Islet of Langerhans (tissue), 1 donor: Measurements from ENCODE around the gene ITPKA.
"Not testable (repeated sequence)": the region's sequence is repeated elsewhere in the genome, so short reads cannot be mapped to it uniquely, and the experiment has no call there.

Source experiments
- FAIRE-seq: peaks from one replicate; lab custom pipeline; 2011; peaks lifted over from hg19 to GRCh38; lab: Jason Lieb, UNC

The ITPKA gene

DNA sequence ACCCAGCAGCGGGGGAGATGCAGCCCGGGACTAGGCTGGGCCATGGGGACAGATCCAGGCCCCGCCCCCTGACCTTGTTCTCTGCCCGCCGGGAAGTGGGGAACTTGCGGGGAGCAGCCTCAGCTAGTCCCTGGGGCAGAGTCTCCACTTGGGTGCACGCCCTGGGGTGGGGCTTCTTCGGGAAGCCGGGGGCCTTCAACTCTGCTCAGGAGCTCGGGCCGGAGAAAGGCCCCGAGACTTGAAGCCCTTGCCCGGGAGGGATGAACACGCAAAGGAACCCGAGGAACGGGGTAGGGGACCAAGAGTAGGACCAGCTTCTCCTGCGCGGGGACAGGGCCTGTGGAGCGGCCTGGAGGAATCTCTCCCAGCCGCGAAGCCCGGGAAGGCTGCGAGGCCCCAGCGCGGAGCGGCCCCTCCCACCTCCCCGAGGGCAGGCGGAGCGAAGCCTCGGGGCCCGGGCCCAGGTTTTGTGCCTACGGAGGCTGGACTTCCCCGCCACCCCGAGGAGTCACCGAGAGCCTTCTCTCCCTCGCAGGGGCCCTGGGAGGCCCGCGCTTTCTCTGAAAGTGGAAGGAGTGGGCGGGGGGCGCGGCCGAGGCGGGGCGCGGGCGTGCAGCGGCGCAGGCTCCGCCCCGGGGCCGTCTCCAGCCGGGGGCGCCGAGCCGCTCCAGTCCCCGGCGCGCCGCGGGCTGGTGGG is at the start of gene ITPKA:
Gene ITPKA (plus strand): TSS at position 670 of the 697 bp plus-strand sequence. CDS start 54 bp downstream, outside the sequence.
- FAIRE-seq = no peak

- FAIRE-seq = no peak
Measured at GRCh38 chr15:41445399-41445798, 48.3 kb upstream of the ITPKA start.

GRCh38 chr15:41462084-41462795 is 31.4 kb upstream of the ITPKA start:
- no peak for FAIRE-seq

- FAIRE-seq = no peak
Measured at GRCh38 chr15:41464889-41465580, 28.6 kb upstream of the ITPKA start.

DNA sequence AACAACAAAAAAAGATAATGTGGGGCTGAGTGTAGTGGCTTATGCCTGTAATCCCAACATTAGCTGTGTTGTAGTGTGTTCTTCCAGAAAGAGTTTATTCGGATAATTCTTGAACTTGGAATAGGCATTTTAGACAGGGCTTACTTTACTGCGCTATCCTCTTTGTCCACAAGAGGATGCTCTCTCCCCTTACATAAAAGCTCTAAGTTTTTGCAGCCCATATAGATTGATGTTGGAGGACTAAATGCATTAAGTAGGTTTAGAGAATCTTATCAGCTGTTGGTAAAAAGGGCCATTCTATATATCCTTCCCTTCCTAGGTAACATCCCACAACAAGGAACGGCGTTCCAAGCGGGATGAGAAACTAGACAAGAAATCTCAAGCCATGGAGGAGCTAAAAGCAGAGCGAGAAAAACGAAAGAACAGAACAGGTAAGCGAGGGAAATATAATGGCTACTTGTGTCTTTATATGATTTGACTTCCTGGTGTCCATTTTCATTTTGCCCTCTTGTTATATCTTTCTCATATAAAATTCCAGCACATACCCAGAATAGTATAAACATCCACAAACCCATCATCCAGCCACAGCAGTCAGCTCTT is 27.8 kb upstream of the ITPKA start:
- FAIRE-seq = no peak

- FAIRE-seq = no peak
Measured at GRCh38 chr15:41466711-41467110, 27.0 kb upstream of the ITPKA start.

- not testable (repeated sequence) for FAIRE-seq
Measured at GRCh38 chr15:41469644-41470043, 24.0 kb upstream of the ITPKA start.

- no peak for FAIRE-seq
Measured at GRCh38 chr15:41473418-41473817, 20.3 kb upstream of the ITPKA start.

- FAIRE-seq = no peak
Measured at GRCh38 chr15:41474436-41474835, 19.2 kb upstream of the ITPKA start.

DNA sequence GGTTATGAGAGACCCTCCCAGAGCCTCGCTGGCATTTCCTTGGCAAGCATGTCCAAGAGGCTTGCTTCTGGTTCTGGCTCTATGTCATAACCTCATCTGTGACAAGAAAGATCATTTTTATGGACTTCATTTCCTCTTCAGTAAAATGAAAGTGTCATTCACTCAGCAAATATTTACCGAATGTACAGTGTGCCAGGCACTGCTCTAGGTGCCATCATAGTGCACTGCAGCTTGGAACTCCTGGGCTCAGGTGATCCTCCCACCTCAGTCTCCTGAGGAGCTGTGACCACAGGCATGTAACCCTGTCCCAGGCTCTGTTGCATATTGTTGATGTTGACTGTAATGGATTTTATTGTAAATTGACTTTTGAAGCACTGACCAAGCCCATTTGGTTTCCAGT is 18.7 kb upstream of the ITPKA start:
- no peak for FAIRE-seq

- no peak for FAIRE-seq
Measured at GRCh38 chr15:41476416-41477048, 17.1 kb upstream of the ITPKA start.

DNA sequence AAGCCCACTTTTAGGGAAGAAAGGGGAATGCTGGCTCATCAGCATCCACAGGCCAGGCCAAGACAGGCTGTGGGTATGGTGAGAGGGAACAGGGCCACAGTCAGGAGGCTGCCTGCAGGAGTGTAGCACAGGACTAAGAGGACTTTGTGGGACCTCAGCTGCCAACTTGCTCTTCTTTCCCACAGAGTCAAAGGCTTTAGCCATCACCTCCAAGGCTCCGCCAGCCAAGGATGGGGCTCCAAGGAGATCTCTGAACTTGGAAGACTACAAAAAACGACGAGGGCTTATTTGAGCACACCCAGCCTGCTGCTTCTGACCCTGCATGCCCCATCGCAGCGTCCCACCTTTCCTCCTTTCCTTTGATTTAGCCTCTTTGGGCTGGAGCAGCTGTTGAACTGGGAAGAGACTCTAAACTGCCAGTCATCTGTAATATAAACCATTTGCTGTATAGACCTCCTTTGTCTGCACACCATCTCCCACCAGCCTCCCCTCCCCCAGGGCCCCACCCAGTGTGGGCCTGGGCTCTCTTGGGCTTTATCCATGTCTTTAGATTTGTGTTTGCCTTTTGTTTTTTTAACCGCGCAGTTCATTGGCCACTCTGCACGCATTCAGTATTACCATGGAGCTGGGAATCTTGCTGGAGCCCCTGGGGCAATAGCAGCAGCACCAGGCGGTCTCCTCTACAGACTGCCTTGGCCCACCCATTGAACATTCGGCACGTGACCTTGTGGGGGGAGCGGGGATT is 13.1 kb upstream of the ITPKA start:
- FAIRE-seq = no peak

DNA sequence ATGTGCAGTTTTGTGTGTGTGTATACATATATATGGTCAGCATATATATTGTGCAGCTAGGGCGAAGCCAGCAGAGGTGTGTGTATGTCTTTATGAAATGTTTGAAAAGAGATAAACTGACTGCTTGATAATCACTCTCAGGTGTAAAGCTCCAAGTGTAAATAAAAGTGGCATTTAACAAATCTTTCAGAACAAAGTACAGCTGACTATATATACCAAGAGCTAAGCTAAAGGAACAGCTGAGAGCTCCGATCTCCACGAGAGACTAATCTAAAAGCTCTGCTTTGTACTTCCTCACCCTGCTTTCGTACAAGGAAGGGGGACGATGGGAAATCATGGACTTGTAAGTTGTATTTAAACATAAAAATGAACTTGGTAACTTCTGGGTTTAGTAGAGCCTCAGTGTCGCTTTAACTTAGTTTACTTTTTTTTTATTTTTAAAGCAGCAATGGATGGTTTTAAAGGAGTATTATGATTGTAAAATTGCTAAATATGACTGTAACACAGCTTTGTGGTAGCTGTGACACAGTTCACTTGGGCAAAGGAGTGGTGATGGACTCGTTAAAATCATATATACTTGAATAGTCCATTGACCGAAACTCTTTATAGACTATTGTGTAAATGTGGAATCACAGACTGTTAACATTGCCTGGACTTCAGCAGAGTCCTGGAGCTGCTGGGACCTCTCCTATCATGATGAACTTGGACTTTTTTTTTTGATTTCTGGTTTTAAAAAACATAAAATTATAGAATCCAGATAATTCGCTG is 11.4 kb upstream of the ITPKA start:
- FAIRE-seq = no peak

- FAIRE-seq = no peak
Measured at GRCh38 chr15:41483115-41483514, 10.6 kb upstream of the ITPKA start.

DNA sequence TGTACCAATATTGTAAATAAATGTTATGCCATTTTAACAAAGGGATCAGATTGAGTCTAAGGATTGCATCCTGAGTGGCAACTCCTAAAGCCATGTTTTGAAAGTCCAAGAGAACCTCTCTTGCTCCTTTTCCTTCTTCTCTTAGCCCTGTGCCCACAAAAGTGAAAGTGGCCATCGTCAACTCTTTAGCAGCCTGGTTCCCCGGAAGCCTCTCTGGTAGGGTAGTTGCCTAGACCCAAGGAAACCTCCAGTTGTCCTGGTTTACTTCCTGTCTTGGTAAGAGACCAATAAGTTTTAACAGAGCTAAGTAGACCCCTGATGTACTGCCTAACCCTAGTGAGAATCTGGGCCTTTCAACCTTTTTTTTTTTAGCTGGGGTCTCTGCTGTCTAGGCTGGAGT is 10.2 kb upstream of the ITPKA start:
- FAIRE-seq = no peak

- FAIRE-seq = no peak
Measured at GRCh38 chr15:41484937-41485625, 8.6 kb upstream of the ITPKA start.

- no peak for FAIRE-seq
Measured at GRCh38 chr15:41486286-41486685, 7.4 kb upstream of the ITPKA start.

DNA sequence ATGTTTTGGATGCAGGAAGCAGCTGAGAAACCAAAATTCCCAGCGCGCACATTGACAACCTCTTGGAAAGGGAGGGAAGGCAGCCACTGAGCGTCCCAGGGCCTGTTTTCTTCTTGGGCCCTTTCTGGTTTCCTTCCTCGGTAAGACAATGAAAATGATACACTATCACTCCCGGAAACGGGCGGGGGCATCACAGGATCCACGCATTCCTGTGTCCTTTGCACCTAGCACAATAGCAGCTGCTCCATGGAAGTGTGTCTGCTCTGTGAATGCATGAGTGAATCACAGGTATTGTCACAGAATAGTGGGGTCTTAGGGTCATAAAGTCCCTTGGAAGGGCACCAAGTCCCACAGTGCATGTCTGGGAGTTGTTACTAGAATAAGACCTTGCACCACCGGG is 6.3 kb upstream of the ITPKA start:
- no peak for FAIRE-seq

DNA sequence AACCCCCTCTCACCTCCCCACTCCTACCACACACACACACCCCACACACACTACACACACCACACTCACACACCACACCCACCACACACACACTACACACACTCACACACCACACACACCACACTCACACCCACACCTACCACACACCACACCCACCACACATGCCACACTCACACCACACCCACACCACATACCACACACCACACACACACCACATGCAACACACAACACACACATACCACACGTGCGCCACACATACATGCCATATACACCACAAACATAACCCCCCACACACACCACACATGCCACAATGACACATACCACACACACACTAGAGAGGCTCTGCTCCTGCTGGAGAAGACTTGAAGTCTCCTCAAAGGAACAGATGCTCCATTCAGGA is 5.9 kb upstream of the ITPKA start:
- FAIRE-seq = no peak

- no peak for FAIRE-seq
Measured at GRCh38 chr15:41489641-41490040, 4.0 kb upstream of the ITPKA start.
